Measurements from ENCODE around the gene AHDC1. TPM values are rescaled to one million over a fixed set of nuclear protein-coding genes. Genes with fewer than 3 reads are reported as not detected.
A peak's percentile ranks its signal among the peaks of the same experiment; 100 is the strongest.

Gene AHDC1
- total RNA-seq, 4 donors from 2014 or later, result 26.4 to 39.9 (median 34.6) TPM

- Histone ChIP-seq H3K9me3 (no peaks in the 10 kb centered on the region), H3K36me3 (peaks cover 0 to 9% (median 0%) of the 10 kb centered on the region in 3 donors), H3K27me3 (no peaks in the 10 kb centered on the region), H3K4me3 (no peak overlapping the region), H3K4me1 (peaks cover 5 to 94% (median 78%) of the 10 kb centered on the region in 4 donors), H3K27ac (peak overlapping the region in 2 of 4 donors; percentile 95 to 96)
- no peak for DNase-seq (ENCODE audit: low spot score in 2 of 2)
- 67 to 71% methylated on average over 7 to 8 of the region's 8 CpGs for WGBS, 2 donors
- no peak for TF ChIP-seq CTCF (IDR thresholded peaks at IDR 0.05)
Measured at GRCh38 chr1:27559466-27560030, 44.4 kb downstream of the AHDC1 start.

- Histone ChIP-seq H3K4me1 (peaks cover 5 to 87% (median 63%) of the 10 kb centered on the region in 4 donors), H3K4me3 (no peak overlapping the region), H3K36me3 (peaks cover 0 to 13% (median 0%) of the 10 kb centered on the region in 3 donors), H3K27ac (peak overlapping the region; percentile 76 to 95 (median 88)), H3K27me3 (no peaks in the 10 kb centered on the region), H3K9me3 (no peaks in the 10 kb centered on the region)
- no peak for DNase-seq (ENCODE audit: low spot score in 2 of 2)
- 23 to 42% methylated on average over 10 to 11 of the region's 11 CpGs for WGBS, 2 donors
- TF ChIP-seq POLR2A (IDR thresholded peaks at IDR 0.05) (no peak), CTCF (IDR thresholded peaks at IDR 0.05) (no peak), EP300 (IDR thresholded peaks at IDR 0.05) (no peak)
Measured at GRCh38 chr1:27557596-27558340, 46.2 kb downstream of the AHDC1 start.

GRCh38 chr1:27556781-27557595 is 47.0 kb downstream of the AHDC1 start:
- Histone ChIP-seq H3K27ac (peak overlapping the region; percentile 76 to 95 (median 88)), H3K9me3 (no peaks in the 10 kb centered on the region), H3K27me3 (no peaks in the 10 kb centered on the region), H3K4me1 (peaks cover 5 to 79% (median 55%) of the 10 kb centered on the region in 4 donors), H3K36me3 (peaks cover 0 to 21% (median 0%) of the 10 kb centered on the region in 3 donors), H3K4me3 (peak overlapping the region in 2 of 4 donors; percentile 7 to 37)
- peak; percentile 93 to 95 for DNase-seq (ENCODE audit: low spot score in 2 of 2)
- WGBS, 2 donors, result 5 to 6% methylated on average over 15 to 17 of the region's 19 CpGs
- peak in 1 of 2 donors; percentile 73 for TF ChIP-seq EP300 (IDR thresholded peaks at IDR 0.05)
- peak in 1 of 2 donors; percentile 36 for TF ChIP-seq POLR2A (IDR thresholded peaks at IDR 0.05)
- peak; percentile 91 to 98 (median 93) for TF ChIP-seq CTCF (IDR thresholded peaks at IDR 0.05)

- TF ChIP-seq POLR2A (IDR thresholded peaks at IDR 0.05) (no peak), EP300 (IDR thresholded peaks at IDR 0.05) (no peak), CTCF (IDR thresholded peaks at IDR 0.05) (no peak)
- 52 to 61% methylated on average over 2 of the region's 2 CpGs for WGBS, 2 donors
- no peaks in the 10 kb centered on the region for H3K27me3 ChIP-seq
- no peak for DNase-seq (ENCODE audit: low spot score in 2 of 2)
- peaks cover 5 to 73% (median 50%) of the 10 kb centered on the region in 4 donors for H3K4me1 ChIP-seq
- H3K27ac ChIP-seq, result peak overlapping the region; percentile 78 to 95 (median 88)
- H3K9me3 ChIP-seq, result no peaks in the 10 kb centered on the region
- H3K4me3 ChIP-seq, result peak overlapping the region in 1 of 4 donors; percentile 7
- peaks cover 0 to 26% (median 0%) of the 10 kb centered on the region in 3 donors for H3K36me3 ChIP-seq
Measured at GRCh38 chr1:27556435-27556780, 47.5 kb downstream of the AHDC1 start.
